ENCODE measurements around the gene OSCAR.

GRCh38 chr19:54121259-54121658 is 20.7 kb upstream of the OSCAR start:
- TF ChIP-seq TAF1 (IDR thresholded peaks at IDR 0.05; ENCODE audit: borderline replicate concordance, low read depth, low read length): no peak
- TF ChIP-seq POLR2A (IDR thresholded peaks at IDR 0.05; ENCODE audit: low read depth, low read length): no peak

Data from GM12892 (cell line).